RPMI7951 (cell line): Measurements from ENCODE around the gene IQGAP2. TPM values are rescaled to one million over a fixed set of nuclear protein-coding genes. Genes with fewer than 3 reads are reported as not detected.

Source experiments
- DNase-seq: peaks from one replicate; pipeline ENCODE4 v3.0.0-alpha.2; 2012; ENCODE audit warnings: low read depth
- total RNA-seq: library from RNA; depleted of rRNA; stranded (reverse); fragments of >200 nt; shearing (Covaris generic); gene quantifications from 2 replicates; pipeline ENCODE4 v1.2.3, GENCODE V29; 2014

Gene IQGAP2
- total RNA-seq, 1 experiment from 2014 or later: 0.24 TPM

DNA sequence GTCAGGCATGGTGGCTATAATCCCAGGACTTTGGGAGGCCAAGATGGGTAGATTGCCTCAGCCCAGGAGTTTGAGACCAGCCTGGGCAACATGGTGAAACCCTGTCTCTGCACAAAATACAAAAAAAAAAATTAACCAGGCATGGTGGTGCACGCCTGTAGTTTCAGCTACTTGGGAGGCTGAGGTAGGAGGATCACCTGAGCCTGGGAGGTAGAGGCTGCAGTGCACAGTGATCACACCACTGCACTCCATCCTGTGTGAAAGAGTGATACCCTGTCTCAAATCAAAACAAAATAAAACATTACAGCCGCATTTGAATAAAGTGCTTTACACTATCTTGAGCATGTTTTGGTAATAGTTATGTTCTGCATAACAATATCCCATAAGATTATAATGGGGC lies 74.0 kb downstream of the IQGAP2 start:
- no peak for DNase-seq

DNA sequence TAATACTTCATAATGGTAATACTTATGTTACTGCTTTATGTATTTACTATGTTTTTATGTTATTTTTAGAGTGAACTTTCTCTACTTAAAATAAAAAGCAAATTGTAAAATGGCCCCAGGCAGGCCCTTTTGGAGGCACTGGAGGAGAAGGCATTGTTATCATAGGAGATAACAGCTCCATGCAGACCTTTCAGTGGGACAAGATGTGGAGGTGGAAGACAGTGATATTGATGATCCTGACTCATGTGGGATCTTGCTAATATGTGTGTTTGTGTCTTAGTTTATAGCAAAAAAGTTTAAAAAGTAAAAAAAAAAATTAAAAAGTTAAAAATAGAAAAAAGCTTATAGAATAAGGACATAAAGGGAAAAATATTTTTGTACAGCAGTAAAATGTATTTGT lies 74.5 kb downstream of the IQGAP2 start:
- DNase-seq: no peak

- no peak for DNase-seq
These were observed 76.2 kb downstream of the IQGAP2 start for GRCh38 chr5:76479281-76479680.

- no peak for DNase-seq
These were observed 77.0 kb downstream of the IQGAP2 start for GRCh38 chr5:76479973-76480667.

- DNase-seq: no peak
These were observed 79.9 kb downstream of the IQGAP2 start for GRCh38 chr5:76482984-76483383.

- no peak for DNase-seq
These were observed 80.3 kb downstream of the IQGAP2 start for GRCh38 chr5:76483433-76483832.

GRCh38 chr5:76483881-76484280 lies 80.8 kb downstream of the IQGAP2 start:
- no peak for DNase-seq

- no peak for DNase-seq
These were observed 82.4 kb downstream of the IQGAP2 start for GRCh38 chr5:76485511-76485910.

GRCh38 chr5:76487386-76487785 lies 84.3 kb downstream of the IQGAP2 start:
- no peak for DNase-seq

DNA sequence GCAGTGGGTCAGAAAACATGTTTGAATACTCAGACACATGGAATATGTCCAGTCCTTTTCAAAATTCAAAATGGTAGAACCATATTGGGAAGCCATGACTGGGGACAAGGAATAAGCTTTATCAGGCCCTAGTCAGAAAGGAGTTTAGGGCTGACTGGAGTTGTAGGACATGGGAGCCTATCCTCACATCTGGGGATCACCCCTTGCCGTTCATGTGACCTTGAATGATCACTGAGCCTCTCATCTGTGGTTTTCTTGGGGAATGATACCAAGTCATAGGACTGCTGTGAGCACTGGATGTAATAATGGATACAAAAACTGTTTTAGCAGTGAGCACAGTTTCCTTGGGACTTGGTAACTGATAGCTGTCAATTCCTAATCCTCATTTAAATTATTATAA lies 84.7 kb downstream of the IQGAP2 start:
- DNase-seq: no peak

GRCh38 chr5:76488969-76489368 lies 85.9 kb downstream of the IQGAP2 start:
- no peak for DNase-seq

DNA sequence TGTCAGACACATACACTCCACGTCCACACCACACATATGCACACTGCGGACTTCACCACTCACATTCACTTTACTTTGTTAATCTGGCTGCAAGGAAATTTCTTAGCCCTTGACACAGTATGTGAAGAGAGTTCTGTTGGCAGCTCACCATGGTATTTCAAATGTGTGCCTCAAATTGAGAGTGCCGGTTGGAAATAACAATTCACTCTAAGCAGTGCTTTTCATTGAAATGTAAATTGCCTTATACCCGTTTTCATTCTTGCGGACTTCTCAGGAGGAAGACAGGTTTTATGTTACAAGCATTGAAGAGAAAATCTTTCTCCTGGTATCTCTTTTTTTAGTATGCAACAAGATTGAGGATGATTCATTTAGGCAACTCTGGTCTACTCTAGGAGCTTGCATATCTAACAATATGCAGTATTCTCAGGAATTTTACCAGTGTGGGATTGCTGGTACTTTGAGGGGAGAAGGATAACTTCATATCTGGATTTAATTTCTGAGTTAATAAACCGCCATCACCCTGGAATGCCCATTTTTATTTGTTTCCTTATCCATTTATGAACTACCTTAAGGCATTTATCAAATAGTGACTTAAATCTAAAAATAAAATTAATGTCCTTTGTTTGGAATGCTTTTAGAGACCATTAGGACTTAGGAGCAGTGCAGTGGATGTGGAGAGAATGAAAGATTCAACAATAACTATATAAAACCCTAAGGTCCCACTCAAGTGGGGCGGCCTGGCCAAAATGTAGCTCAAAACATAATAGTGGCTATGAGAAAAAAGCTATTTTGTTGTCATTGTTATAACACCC lies 87.0 kb downstream of the IQGAP2 start:
- DNase-seq: no peak

- DNase-seq: no peak
These were observed 87.9 kb downstream of the IQGAP2 start for GRCh38 chr5:76490960-76491359.

DNA sequence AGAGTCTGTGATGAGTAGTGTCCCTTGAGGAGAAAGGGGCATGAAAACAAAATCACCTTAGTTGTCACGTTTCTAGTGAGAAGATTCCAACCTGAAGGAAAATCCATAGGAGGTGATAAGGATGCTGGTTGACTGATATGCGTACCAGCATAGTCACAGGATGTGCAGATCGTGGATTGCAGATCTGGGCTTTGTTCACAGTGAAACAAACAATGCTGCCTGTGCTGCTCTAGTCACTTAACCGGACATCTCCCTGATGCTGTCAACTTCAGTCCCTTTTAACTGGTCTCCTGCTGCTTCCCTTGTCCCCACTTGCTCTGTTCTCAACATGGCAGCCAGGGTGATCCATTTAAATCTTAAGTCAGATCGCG lies 89.7 kb downstream of the IQGAP2 start:
- DNase-seq: no peak

DNA sequence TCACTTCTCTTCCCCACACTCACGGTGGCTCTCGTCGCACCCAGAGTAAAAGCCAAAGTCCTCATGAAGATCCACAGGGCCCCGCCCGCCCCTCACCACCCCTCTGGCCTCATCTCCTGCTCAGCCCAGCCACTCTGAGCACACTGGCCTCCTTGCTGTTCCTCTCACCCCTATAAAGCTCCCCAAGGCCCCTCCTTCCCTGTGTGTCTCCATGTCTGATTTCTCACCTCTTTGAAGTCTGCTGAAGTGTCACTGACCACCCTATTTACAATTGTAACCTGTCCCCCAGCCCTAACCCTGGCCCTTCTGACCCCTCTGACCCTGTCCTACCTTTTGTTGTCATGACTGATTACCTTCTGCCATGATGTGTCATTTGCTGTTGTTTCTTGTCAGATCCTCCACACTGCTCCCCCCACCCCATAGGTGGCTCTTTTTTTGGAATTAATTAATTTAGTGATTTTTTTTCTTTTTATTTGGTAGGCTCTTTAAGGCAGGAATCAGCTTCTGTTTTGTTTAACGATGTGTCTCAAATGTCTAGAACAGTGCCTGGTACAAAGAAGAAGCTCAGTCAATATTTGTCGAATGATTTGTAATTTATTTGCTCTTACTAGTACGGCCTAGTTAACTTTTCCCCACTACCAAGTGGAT lies 90.2 kb downstream of the IQGAP2 start:
- no peak for DNase-seq

DNA sequence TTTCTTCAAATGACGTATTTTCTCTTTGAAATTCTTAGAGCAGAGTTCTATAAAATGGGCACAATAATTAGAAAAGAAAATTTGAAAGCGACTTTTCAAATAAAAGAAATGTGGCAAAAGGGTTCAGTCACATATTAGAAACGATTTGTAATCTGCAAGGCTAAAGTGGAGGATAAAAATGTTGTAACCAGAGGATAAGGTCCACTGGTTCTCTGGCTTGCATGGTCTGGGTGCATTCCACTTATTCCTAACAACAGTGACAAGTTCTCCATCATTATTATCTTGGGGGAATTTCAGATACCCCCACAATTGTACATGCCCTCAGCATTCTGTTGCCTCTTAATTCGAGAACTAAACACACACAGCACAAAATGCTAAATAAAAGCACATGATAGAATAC lies 91.1 kb downstream of the IQGAP2 start:
- no peak for DNase-seq

- DNase-seq: no peak
These were observed 92.8 kb downstream of the IQGAP2 start for GRCh38 chr5:76495870-76496269.

DNA sequence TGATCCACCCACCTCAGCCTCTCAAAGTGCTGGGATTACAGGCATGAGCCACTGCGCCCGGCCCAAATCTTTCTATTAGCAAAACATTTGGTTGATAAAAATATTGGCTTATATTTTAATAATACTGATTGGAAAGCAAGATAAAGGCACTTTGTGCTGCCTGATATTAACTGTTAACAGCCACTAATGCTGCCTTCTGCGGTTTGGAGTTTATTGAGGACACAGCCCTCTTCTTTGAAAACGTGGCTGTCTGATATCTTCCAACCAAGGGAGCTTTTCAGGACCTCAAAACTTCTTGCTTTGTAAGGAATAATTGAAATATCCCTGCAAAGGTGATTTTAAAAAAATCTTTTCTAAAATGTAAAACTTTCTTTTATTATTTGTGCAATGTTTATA lies 94.0 kb downstream of the IQGAP2 start:
- no peak for DNase-seq

- DNase-seq: no peak
These were observed 95.1 kb downstream of the IQGAP2 start for GRCh38 chr5:76497986-76498717.

DNA sequence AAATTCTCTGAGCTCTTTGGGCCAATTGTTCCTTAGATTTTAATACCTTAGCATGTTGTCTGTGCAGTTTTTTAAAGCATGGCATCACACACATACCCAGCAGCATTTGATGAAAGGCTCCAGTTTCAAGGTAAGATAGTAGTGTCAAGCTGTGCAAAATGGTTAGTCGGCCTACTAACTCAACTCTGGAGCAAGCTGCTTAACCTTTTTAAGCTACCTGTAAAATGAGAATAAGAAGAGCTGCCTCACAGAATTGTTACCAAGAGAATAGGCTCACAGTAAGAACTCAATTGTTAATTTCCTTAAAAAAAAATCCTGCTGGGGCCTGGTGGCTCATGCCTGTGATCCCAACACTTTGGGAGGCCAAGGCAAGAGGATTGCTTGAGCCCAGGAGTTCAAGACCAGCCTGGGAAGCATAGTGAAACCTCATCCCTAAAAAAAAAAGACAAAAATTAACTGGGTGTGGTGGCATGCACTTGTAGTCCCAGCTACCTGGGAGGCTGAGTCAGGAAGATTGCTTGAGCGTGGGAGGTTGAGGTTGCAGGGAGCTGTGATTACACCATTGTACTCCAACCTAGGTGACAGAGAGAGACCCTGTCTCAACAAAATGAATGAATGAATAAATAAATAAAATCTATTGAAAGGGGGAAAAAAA lies 96.5 kb downstream of the IQGAP2 start:
- DNase-seq: no peak

- no peak for DNase-seq
These were observed 97.7 kb downstream of the IQGAP2 start for GRCh38 chr5:76500633-76501393.
